ENCODE data around the gene LOXL3.

GRCh38 chr2:74597410-74597809 lies 43.7 kb upstream of the LOXL3 start:
- TF ChIP-seq CTCF (IDR thresholded peaks at IDR 0.05; ENCODE audit: poor library complexity): no peak
- TF ChIP-seq EZH2 (IDR thresholded peaks at IDR 0.05; ENCODE audit: borderline replicate concordance): no peak

All from hepatocyte (in vitro differentiated cells).